Stimulated activated CD4-positive, alpha-beta T cell treated with anti-CD3 and anti-CD28 coated beads, Interleukin-4, amount 100 ng/mL, for 24 hours (primary cell): ENCODE results near the gene KIF14.
A peak's percentile ranks its signal among the peaks of the same experiment; 100 is the strongest.

Experiments used
- DNase-seq: peaks from one replicate; pipeline ENCODE4 v3.0.0-alpha.2; 2020

Gene KIF14, protein sequence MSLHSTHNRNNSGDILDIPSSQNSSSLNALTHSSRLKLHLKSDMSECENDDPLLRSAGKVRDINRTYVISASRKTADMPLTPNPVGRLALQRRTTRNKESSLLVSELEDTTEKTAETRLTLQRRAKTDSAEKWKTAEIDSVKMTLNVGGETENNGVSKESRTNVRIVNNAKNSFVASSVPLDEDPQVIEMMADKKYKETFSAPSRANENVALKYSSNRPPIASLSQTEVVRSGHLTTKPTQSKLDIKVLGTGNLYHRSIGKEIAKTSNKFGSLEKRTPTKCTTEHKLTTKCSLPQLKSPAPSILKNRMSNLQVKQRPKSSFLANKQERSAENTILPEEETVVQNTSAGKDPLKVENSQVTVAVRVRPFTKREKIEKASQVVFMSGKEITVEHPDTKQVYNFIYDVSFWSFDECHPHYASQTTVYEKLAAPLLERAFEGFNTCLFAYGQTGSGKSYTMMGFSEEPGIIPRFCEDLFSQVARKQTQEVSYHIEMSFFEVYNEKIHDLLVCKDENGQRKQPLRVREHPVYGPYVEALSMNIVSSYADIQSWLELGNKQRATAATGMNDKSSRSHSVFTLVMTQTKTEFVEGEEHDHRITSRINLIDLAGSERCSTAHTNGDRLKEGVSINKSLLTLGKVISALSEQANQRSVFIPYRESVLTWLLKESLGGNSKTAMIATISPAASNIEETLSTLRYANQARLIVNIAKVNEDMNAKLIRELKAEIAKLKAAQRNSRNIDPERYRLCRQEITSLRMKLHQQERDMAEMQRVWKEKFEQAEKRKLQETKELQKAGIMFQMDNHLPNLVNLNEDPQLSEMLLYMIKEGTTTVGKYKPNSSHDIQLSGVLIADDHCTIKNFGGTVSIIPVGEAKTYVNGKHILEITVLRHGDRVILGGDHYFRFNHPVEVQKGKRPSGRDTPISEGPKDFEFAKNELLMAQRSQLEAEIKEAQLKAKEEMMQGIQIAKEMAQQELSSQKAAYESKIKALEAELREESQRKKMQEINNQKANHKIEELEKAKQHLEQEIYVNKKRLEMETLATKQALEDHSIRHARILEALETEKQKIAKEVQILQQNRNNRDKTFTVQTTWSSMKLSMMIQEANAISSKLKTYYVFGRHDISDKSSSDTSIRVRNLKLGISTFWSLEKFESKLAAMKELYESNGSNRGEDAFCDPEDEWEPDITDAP (N-terminal part only)

DNA sequence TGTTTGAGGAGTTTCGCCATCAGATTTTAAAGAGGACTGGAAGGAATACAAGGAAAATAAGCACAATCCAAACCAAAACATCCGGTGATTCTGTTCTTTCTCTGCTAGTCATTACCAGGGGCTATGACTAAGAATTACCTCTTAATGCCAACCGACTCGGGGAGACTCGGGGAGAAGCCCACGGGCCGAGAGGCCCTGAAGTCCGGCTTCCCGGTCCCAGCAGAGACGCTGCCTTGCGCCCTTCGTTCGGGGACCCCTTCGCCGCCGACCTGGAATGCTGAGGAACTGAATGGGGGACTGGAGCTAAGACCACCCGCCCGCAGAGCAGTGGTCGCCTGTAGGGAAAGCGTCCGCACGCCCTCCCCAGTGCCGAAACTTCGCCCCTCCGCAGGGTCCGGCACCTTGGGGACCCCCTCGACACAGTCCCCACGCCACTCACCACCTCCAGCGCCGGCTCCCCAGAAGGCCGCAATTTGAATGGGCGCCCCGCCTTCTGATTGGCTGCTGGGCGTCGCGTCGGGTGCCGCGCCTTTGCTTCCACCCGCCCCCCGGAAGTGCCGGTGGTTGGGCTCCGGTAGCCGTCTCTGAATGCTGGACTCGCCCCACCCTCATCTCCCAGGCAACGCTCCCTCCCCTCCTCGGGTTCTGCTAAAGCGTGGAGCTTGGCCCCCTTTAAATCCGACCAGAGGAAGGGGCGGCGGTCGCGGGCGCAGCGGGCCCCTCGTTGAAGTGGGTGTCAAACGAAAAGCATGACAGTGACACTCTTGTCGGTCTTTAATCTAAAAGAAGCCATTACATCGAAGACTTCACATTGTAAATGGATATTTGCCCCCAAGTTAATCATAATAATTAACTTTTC lies at the start of gene KIF14:
Gene KIF14 (minus strand): TSS at position 479 of the 859 bp plus-strand sequence. CDS start 2,028 bp downstream, outside the sequence.
- peak; percentile 92 for DNase-seq

DNA sequence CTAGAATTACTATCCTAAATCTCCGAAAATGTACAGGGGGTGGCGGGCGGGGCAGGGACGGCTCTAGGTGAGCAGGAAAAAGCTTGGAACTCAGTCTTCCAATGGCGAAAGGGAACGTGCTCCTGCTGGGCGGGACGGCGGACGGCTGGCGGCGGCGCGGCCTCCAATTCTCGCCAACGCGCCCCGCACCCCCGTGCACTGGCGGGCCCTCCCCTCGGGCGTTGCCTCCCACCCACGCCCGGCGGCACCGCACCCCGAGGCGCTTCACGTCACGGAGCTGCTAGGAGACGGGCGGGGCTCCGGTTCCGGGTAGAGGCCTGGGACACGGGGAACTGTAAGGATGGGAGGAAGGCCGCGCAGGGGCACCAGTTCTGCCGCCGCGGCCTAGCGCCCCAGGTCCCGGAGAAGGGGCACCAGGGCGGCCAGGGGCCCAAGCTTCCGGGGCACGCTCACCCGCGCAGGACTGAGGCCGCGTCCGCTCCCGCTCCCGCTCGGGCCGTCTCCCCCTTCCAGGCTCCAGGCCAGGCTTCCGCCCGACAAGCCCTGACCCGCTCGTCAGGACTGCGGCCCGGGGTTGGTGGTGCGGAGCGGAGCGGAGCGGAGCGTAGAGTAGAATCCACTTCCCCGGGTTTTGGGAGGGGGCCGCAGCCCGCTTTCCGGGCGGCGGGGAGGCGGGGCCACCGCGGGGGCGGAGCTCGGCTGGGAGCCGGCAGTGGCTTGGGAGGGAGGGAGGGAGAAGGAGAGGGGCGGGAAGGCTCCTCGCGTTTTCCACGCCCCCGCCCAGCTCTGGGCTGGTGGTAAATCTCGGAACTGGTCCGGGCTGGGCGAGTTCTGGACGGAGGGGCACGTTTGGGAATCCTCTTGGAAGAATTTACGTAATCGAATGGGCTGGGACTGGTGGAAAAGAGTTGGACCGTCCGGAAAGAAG lies 49.0 kb upstream of the KIF14 start, which contains the start of gene DDX59:
Gene DDX59 (minus strand): TSS at position 594 of the 928 bp plus-strand sequence. CDS start 3,167 bp downstream, outside the sequence.
- DNase-seq = peak; percentile 93

DNA sequence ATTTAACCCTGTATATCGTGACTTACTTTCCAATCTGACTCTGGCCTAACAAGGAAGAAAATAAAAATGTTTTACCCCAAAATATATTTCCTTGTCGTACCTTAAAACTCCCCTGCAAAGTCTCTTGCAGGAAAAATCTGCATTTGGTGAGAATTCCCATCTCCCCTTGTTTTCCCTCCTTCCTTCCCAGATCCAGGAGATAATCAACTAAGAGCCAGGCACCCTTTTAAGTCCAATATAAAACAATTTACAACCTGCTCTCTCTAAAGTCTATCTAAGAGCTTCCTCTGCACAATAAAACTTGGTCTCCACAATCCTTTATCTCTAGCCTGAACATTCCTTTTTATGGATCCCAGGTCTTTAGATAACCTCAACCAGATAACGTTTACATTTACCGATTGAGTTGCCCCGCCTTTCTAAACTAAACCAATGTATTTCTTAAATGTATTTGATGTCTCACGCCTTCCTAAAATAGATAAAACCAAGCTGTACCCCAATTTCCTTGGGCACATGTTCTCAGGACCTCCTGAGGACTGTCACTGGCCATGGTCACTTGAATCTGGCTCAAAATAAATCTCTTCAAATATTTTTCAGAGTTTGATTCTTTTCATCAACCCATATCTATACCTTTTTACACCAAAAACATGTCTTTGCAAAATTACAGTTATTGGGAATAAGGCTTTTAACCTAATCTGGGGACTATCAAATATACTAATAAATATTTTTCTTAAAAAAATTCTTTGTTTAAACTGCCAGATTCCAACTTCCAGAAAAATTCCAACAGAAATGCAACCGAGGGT lies 48.2 kb upstream of the KIF14 start:
- DNase-seq = no peak

DNA sequence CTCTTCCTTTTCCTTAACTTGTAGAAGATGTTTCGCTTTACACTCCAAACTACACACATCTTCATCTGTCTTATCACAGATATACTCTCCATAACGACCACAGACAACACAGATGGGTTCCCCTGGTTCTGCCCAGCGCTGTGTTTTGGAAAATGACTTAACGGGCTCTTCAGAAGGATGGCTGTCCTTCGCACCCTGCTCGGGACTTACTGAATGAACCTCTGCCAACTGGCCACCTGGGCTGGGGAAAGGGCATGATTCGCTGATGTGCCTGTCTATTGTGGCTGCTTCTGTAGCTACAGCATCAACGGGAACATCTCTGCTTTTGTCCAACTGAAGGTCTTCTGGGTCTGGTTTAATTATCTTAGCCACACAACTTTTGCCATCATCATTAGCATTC lies 45.8 kb upstream of the KIF14 start:
- DNase-seq = no peak

DNA sequence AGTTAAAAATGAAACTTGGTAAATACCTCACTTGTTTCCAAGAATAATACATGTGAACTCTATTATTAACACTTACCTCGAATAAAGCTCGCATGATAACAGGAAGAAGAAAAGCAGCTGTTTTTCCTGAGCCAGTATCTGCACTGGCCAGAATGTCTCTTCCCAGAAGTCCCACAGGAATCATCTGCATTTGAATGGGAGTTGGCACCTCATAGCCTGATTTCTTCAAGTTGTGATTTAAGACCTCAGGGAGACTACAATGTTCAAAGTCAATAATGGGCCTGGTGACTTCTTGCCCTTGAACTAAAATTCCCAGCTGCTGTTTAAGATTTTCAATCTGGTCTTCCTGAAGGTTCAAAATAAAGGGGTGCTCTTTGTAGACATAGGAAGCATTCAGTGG lies 45.3 kb upstream of the KIF14 start:
- DNase-seq = no peak

DNA sequence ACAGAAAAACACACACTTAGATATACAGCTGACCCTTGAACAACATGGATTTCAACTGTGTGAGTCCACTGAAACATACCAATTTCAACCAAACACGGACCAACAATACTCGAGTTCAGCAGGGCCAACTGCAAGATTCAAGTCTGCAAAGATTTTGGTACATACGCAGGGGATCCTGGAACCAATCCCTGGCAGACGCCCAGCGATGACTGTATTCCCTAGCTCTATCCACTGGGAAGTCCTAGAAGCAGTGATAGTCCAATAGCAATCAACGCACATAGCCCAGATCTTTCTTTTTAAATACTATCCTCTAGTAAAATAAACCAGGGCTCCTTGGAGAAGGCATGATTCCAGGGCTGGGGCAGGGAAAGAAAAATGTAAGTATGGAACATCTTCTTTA lies 40.2 kb upstream of the KIF14 start:
- no peak for DNase-seq

DNA sequence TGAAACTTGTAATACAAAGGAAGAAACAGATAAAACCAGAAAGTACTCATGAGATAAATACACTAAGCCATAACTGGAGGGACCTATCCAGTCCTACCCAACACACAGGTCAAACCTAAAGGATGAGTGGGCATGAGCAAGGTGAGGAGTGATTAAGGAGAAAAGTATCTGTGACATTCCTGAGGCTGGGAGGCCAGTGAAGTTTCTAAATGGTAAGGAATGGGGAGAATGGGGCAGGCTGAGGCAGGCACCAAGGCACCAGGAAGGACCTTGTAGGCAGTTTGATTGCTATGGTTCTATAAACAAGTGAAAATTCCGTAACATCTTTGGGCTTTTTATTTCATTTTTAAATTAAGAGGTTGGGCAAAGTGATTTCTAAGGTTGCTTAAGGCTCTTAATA lies 38.7 kb upstream of the KIF14 start:
- no peak for DNase-seq

DNA sequence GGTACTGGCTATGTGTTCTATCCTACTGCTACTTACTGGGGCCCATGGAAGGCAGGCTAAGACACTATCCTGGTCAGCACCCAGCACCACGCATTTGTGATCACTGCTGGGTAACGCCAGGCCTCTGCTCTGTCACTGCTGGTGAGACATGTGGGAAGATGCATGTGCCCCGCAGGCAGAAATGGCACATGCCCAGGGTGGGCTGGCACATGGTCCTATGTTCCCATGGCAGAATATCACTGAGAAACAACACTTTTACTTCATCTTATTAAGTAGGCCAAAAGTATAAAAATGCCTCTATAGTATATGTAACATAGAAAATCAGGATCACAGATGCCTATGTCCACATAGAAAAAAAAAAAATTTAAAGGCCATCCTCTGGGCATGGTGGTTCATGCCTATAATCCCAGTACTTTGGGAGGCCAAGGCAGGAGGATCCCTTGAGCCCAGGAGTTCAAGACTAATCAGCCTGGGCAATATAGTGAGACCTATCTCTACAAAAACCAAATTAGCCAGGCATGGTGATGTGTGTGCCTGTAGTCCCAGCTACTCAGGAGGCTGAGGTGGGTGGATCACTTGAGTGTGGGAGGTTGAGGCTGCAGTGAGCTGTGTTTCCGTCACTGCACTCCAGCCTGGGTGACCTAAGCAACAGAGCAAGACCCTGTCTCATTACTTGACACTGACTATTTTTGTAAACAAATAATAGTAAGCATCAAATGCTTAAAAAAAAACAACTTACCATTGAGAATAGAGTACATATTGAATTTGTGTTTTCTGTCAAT lies 37.7 kb upstream of the KIF14 start:
- no peak for DNase-seq

DNA sequence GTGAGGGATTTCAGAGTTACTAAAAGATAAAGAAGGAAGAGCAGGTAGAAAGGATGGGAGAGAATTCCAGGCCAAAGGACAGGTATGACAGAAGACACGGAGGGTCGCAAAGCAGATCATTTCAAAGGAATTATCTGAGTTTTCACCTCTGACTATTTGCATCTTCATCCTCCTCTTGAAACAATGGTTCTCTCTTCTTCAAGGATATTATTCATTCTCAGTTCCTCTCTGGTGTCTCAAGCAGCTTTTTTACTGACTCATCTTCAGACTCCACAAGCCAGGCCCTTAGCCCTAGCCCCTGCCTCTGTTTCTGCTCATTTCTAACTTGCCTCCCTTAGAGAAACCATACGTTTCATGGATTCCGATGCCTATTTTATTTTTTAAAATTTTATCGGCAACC lies 34.1 kb upstream of the KIF14 start:
- DNase-seq = no peak

DNA sequence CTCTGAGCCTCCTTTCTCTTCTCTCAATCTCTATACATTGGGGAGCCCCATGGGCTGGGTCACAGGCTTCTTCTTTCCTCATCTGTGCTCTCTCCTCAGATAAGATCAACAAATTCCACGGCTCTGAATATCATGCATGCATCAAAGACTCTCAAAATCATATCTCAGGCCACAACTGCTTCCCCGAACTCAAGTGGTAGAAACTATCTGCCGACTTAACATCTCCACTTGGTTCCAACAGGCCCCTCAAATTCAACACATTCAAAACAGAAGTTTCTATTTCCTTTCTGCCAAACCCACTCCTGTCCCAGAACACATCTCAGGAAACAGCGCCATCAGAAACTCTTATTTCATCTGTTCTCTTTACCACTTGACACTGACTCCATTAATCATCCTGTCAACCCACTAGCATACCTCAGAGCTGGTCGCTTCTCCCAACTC lies 32.5 kb upstream of the KIF14 start:
- no peak for DNase-seq

DNA sequence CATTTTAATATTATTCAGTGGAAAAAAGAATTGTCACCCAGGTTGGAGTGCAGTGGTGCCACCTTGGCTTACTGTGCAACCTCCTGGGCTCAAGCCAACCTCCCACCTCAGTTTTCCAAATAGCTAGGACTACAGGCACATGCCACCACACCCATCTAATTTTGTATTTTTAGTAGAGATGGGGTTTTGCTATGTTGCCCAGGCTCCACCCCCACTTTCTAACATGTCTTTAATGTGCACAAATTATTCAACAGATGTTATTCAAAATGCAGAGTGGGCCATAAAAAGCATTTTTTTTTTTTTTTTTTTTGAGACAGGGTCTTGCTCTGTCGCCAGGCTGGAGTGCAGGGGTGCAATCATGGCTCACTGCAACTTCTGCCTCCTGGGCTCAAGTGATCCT lies 31.8 kb upstream of the KIF14 start:
- no peak for DNase-seq

DNA sequence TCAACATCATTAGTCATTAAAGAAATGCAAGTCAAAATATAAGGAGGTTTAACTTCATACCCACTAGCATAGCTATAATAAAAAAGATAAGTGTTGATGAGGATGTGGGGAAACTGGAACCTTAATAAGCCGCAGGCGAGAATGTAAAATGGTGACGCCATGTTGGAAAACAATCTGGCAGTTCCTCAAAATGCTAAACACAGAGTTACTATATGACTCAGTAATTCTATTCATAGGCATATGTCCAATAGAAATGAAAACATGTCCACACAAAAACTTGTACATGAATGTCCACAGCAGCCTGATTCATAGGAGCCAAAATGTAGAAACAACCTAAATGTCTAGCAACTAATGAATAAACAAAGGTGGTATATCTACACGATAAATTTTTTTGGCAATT lies 26.0 kb upstream of the KIF14 start:
- DNase-seq = no peak

DNA sequence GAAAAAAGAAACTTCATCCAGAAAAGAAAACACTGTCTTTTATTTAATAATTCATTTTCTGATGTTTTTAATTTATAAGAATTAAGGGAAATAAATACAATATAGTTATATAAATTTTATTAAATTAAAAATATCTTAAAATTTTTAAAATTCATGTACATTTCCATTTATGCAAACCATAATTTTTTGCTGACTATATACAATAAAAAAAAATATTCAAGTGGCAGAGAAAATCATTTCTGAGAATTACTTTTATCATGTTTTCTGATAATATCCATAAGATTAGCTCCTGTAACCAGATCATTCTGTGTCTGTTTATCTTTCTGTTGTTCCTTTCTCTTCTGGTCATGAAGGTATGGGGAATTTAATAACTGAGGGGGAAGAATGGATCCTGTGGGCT lies 23.5 kb upstream of the KIF14 start:
- DNase-seq = no peak

DNA sequence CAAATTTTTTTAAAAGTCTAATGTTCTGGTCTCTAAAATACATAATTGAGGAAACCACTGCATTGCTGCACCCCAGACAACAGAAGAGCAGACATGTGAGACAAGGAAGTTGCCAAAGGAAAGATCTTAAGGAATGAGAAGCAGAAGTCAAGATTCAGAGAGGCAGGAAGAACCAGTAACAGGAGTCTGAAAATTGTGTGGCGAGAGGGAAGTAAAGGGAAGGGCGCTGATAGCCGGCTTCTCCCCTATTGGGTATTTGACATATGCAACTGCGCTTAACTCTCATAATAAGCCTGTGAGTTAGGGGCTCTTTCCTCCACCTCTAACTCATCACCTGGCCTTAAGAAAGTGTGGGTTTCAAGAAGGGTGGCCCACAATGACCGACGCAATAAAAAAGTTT lies 21.9 kb upstream of the KIF14 start:
- DNase-seq = no peak

DNA sequence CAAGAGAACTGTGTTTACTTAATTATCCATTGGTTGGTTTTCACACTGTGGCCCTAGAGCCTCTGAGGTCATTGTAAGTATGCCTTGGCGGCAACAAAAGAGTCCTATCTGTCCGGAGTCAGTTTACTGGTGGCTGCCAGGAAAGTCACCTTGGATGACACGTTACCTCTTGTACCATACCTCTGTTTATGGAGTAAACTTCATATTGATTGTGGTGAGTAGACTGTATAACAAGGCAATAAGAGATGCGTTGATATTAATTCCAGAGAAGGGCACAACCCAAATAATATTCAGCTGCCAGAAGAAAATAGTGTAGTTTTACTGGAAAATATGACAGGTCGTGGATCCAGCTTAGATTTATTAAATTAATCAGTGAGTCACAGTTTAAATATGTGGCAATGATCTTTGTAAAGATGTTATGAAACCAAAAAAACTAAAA lies 20.4 kb upstream of the KIF14 start:
- no peak for DNase-seq

DNA sequence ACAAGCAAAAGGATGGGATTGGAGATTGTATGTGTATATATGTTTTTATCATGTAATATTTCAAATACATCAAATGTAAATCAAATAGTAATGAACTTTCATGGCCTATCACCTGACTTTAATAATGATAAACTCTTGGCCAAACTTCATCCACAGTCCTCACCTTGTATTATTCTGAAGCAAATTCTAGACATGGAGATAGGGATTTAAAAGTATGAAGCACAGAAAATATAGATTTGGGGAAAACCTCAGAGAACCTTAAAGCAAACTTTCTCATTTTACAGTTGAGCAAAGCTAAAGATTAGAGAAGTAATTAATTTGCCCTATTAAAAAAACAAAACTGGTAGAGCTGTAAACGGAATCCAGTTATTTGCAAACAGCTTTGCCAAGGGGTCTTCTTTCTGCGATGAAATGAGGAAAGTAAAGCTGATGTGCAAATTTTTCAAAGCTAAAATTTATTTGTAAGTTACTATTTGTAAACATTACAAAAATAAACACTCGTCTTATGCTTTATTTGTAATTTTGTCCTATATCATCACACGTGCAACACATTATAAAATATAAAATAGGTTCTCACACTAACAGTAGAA lies 19.9 kb upstream of the KIF14 start:
- no peak for DNase-seq

DNA sequence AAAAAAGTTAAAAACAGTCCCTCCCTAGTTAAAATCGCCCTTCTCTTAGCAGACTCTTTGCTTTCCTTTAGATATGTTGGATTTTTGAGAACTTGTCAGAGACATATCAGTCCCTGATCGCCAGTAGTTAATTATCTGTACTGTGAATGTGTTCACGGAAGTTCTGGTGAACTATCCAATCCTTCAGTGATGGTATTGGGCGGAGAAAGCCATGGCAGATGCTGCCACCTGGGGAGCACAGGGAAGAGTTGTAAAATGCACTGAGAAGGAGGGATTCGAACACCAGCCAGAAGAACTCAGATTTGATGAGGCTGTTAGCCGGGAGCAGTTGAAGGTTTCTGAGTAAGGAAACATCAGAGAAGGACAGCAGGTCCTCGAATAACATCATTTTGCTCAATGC lies 17.5 kb upstream of the KIF14 start:
- no peak for DNase-seq

DNA sequence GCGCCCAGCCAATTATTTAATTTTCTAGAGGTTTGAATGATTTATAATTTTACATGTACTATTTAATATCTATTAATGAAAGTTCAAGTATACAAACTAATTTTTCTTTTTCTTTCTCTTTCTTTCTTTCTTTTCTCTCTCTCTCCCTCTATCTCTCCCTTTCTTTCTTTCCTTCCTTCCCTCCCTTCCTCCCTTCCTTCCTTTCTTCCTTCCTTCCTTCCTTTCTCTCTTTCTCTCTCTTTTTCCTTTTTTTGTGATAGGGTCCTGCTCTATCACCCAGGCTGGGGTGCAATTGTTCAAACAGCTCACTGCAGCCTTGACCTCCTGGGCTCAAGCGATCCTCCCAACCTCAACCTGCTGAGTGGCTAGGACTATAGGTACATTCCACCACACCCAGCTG lies 16.1 kb upstream of the KIF14 start:
- no peak for DNase-seq
